Measurements from ENCODE around the gene GSDME. TPM values are rescaled to one million over a fixed set of nuclear protein-coding genes. Genes with fewer than 3 reads are reported as not detected.

Gene GSDME
- polyA plus RNA-seq, 1 donor: 87.6 TPM

DNA sequence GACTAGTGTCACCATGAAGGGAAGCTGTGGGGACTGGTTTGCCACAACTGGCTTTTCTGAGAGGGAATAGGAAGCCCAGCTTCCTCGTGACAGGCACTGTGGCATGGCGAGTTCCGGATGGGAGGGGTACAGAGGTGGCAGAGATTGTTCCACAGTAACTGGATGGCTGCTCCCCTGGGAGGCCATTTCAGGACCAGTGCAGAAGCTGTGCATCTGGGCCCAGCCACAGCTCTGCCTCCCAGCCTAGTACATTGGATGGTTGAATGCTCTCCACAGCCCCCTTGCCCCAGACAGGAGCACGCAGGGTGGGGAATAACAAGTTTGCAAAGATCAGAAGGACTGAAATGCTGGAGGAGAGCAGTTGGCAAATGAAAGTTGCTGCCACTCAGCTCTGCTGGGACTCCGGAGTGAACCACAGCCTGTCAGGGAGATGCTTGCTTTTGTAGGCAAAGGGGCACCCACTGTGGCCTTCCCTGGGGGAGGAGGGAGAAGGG is 51.8 kb downstream of the GSDME start:
- peaks cover 64% of the 10 kb centered on the region for H3K36me3 ChIP-seq (ENCODE audit: control insufficient read depth, insufficient read depth, low read length)
- WGBS (ENCODE audit: insufficient coverage, low lambda C conversion rate): no CpG with 5 or more reads among the region's 5 CpGs
- DNase-seq: no peak

DNA sequence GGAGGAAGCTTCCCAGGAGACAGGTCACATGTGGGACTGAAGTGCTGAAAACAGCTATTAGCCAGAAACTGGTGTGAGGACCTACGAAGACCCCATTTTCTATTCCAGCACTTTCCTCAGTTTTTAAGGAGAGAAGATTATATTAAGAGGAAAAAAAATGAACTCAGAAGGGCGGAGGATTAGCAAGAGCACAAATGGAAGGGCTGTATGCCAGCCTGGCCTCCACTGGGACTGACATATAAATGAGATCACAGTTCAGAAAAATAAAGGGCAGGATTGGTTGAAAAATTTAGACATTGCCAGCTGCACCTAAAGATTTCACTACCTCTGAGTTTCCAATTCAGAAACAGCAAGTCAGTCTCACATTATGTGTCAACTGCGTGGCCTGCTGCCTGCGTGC is 53.0 kb downstream of the GSDME start:
- no peaks in the 10 kb centered on the region for H3K27me3 ChIP-seq (ENCODE audit: control insufficient read depth, insufficient read depth, low read length)
- no peak overlapping the region for H3K4me3 ChIP-seq (ENCODE audit: low read length)
- WGBS (ENCODE audit: insufficient coverage, low lambda C conversion rate): 100% methylated on average over 1 of the region's 4 CpGs
- no peaks in the 10 kb centered on the region for H3K4me1 ChIP-seq (ENCODE audit: control insufficient read depth, insufficient read depth, low read length)
- H3K9me3 ChIP-seq (ENCODE audit: control insufficient read depth, low read depth, low read length): no peaks in the 10 kb centered on the region
- no peak overlapping the region for H3K27ac ChIP-seq (ENCODE audit: low read length)
- peaks cover 57% of the 10 kb centered on the region for H3K36me3 ChIP-seq (ENCODE audit: control insufficient read depth, insufficient read depth, low read length)
- DNase-seq: no peak

More for the DNA sequence above, 51.8 kb downstream of the GSDME start:
- Histone ChIP-seq H3K4me1 (ENCODE audit: control insufficient read depth, insufficient read depth, low read length) (no peaks in the 10 kb centered on the region), H3K27me3 (ENCODE audit: control insufficient read depth, insufficient read depth, low read length) (no peaks in the 10 kb centered on the region), H3K4me3 (ENCODE audit: low read length) (no peak overlapping the region), H3K27ac (ENCODE audit: low read length) (no peak overlapping the region), H3K9me3 (ENCODE audit: control insufficient read depth, low read depth, low read length) (no peaks in the 10 kb centered on the region)

DNA sequence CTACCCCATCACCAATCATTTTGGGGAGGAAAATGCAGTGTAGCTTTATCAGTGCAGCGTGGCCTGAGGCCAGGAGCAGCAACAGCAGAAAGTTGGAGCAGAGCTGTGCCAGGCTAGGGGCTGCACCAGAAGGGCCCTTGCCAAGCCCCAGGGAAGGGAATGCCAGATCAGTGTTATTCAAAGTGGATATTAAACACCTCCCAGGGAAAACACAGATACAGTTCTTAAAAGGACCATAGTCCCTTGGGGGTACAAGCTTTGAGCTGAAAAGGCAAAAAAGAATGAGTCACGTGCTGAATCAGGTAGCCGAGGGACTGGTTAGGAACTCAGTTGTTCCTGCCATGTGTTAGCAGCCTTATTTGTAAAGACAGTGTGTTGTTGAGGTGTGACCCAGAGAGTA is 54.0 kb downstream of the GSDME start:
- Histone ChIP-seq H3K27ac (ENCODE audit: low read length) (no peak overlapping the region), H3K27me3 (ENCODE audit: control insufficient read depth, insufficient read depth, low read length) (no peaks in the 10 kb centered on the region), H3K36me3 (ENCODE audit: control insufficient read depth, insufficient read depth, low read length) (peaks cover 57% of the 10 kb centered on the region), H3K4me1 (ENCODE audit: control insufficient read depth, insufficient read depth, low read length) (no peaks in the 10 kb centered on the region), H3K9me3 (ENCODE audit: control insufficient read depth, low read depth, low read length) (no peaks in the 10 kb centered on the region), H3K4me3 (ENCODE audit: low read length) (no peak overlapping the region)
- WGBS (ENCODE audit: insufficient coverage, low lambda C conversion rate): 100% methylated on average over 1 of the region's 3 CpGs
- no peak for DNase-seq

DNA sequence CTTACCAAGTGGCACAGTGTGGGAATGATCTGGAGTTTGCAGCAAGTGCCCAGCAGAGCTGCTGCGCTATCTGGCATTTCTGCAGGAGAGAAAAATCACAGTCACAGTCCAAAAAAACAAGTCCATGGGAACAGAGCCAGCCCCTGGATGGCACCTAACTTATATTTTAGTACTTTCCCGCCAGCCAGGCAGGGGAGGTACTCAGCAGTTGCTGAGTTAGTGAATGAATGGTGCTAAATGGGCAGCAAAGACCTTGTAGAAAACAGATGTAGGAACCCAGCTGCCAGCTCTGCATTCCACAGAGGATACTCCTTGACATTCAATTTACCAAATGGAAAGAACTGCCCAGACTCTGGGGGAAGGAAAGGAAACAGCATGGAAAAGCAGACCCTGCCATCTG is 54.5 kb downstream of the GSDME start:
- Histone ChIP-seq H3K27ac (ENCODE audit: low read length) (no peak overlapping the region), H3K36me3 (ENCODE audit: control insufficient read depth, insufficient read depth, low read length) (peaks cover 56% of the 10 kb centered on the region), H3K27me3 (ENCODE audit: control insufficient read depth, insufficient read depth, low read length) (no peaks in the 10 kb centered on the region), H3K4me3 (ENCODE audit: low read length) (no peak overlapping the region), H3K9me3 (ENCODE audit: control insufficient read depth, low read depth, low read length) (no peaks in the 10 kb centered on the region), H3K4me1 (ENCODE audit: control insufficient read depth, insufficient read depth, low read length) (no peaks in the 10 kb centered on the region)
- no CpG with 5 or more reads among the region's 2 CpGs for WGBS (ENCODE audit: insufficient coverage, low lambda C conversion rate)
- no peak for DNase-seq

DNA sequence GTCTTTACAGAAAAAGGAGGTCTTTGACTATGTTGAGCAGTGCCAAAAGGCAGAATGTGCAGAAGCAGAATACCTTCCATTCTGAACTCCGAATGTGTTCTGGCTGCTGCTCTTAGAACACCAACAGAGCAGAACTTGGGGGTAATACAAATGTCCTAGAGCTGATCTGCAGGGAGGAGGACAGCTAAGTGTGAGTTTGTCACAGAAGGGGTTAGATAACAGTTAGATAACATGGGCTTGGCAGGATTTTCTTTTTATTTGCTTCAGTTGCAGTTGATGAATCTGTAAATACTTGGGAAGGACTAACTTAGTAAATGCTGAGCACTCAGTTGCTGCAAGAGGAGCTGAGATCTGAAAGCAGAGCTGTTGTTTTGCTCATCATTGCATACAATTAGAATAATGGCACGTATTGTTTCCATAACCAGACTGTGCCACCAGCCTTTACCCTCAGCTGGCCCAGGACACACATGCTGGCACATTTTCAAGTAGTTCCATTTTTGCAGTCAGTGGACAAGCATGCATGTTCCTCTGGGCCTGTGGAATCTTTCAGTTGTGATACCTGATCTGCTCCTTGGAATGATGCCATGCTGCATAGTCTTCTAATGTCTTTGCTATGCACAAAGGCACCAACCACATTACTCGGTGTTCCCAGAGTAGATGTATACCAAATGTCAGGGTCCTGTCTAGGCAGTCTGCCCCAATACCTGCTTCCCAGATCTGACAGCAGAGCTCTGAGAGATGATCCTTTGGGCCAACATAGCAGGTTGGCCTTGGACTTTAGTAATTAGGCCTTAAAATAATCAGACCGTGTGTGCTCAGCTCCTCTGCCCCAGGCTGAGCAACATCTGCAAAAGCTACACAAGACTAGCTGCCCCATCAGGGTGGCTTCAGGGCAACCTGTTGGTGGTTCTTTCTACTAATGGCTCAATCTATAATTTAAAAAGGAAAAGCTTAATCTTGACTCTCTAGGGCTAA is 55.7 kb downstream of the GSDME start:
- no peak for DNase-seq
- Histone ChIP-seq H3K27me3 (ENCODE audit: control insufficient read depth, insufficient read depth, low read length) (no peaks in the 10 kb centered on the region), H3K4me1 (ENCODE audit: control insufficient read depth, insufficient read depth, low read length) (no peaks in the 10 kb centered on the region), H3K4me3 (ENCODE audit: low read length) (no peak overlapping the region), H3K27ac (ENCODE audit: low read length) (no peak overlapping the region), H3K9me3 (ENCODE audit: control insufficient read depth, low read depth, low read length) (no peaks in the 10 kb centered on the region), H3K36me3 (ENCODE audit: control insufficient read depth, insufficient read depth, low read length) (peaks cover 50% of the 10 kb centered on the region)
- no CpG with 5 or more reads among the region's 4 CpGs for WGBS (ENCODE audit: insufficient coverage, low lambda C conversion rate)

DNA sequence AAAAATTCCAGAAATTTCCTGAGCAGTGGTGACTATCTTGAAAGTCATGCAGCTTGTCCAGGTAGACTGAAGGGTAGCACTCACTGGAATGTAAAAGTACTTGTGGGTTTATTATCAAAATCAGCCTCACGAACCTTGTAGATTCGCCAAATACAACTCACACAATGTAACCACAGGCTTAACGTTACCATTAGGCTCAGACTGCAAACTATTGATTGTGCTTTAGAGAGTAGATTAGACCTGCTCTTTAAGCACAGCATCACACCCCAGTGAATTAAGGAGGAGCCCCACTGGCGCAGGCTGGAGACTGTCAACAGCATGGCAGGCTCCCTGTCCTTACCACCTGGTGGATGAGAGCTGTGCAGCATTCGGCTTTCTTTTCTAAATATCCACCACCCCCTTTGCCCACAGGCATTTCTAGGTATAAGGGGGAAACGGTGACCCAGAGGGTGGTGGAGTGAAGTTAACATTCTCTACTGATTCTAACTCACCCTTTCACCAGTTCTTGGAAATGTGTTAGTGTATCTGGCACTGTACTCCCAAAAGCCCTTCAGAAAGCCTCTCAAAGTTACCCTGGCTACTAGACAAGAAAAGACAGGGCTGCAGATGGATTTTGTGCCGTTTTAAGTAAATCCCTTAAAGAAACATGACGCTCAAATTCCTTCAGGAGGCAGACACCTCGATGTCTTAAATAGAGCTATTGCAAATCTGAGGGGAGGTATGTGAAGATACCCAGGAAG is 56.6 kb downstream of the GSDME start:
- no peak for DNase-seq
- no CpG with 5 or more reads among the region's 9 CpGs for WGBS (ENCODE audit: insufficient coverage, low lambda C conversion rate)
- H3K9me3 ChIP-seq (ENCODE audit: control insufficient read depth, low read depth, low read length): no peaks in the 10 kb centered on the region
- H3K27ac ChIP-seq (ENCODE audit: low read length): no peak overlapping the region
- no peaks in the 10 kb centered on the region for H3K27me3 ChIP-seq (ENCODE audit: control insufficient read depth, insufficient read depth, low read length)
- no peak overlapping the region for H3K4me3 ChIP-seq (ENCODE audit: low read length)
- peaks cover 46% of the 10 kb centered on the region for H3K36me3 ChIP-seq (ENCODE audit: control insufficient read depth, insufficient read depth, low read length)
- no peaks in the 10 kb centered on the region for H3K4me1 ChIP-seq (ENCODE audit: control insufficient read depth, insufficient read depth, low read length)

DNA sequence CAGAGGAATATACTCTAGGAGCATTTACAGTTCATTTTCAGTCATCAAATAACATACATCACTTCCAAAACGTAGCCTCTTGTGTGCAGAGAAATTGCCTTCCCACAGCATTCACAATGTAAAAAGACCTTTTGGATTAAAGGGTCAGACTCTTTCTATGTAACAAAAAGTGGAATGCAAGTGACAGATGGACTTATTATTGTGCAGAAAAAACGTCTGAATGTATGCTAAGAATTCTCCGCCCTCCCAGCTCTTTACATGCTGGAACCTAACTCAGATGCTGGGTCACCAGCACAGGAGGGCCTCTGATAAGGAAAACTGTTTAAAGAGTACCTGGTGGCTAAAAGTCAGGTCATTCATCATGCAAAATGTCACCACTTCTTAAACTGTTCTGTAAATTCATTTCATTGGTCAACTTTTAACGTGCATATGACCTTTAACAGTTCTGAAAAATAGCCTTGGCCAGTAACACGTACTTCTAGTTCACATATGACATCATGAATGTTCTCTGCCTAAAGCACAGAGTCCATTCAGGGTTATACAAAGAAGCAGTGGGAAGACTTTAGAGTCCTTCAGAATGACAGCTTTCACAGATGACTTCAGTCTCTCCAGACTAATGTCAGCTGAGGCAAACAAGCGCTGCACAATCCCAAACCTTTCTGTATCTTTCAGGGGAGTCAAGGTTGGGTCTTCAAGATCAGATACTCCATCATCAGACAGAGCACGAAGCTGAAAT is 58.6 kb downstream of the GSDME start:
- H3K36me3 ChIP-seq (ENCODE audit: control insufficient read depth, insufficient read depth, low read length): peaks cover 34% of the 10 kb centered on the region

DNA sequence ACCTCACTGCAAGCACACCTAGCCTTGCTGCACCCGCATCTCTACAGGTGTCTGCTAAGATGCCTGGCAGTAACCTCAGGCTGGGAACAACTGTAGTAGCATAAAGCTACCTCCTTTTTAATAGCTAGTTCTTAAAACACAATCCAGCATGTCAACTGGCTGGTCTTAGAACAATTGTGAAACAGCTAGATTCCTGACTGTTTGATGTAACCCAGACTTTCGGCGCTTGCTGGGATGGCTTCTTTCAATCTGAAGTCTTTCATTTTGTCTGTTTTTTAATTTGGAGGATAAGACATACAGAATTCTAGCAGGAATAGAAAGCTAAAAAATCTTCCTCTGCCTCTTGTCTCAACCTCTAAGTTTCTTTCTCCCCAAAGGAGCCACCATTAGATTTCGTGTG is 59.8 kb downstream of the GSDME start:
- no peaks in the 10 kb centered on the region for H3K27me3 ChIP-seq (ENCODE audit: control insufficient read depth, insufficient read depth, low read length)
- no peaks in the 10 kb centered on the region for H3K9me3 ChIP-seq (ENCODE audit: control insufficient read depth, low read depth, low read length)
- no peak overlapping the region for H3K27ac ChIP-seq (ENCODE audit: low read length)
- H3K36me3 ChIP-seq (ENCODE audit: control insufficient read depth, insufficient read depth, low read length): peaks cover 22% of the 10 kb centered on the region
- no peaks in the 10 kb centered on the region for H3K4me1 ChIP-seq (ENCODE audit: control insufficient read depth, insufficient read depth, low read length)
- DNase-seq: no peak
- WGBS (ENCODE audit: insufficient coverage, low lambda C conversion rate): 89% methylated on average over 1 of the region's 4 CpGs
- no peak overlapping the region for H3K4me3 ChIP-seq (ENCODE audit: low read length)

More for the DNA sequence above, 58.6 kb downstream of the GSDME start:
- no peaks in the 10 kb centered on the region for H3K9me3 ChIP-seq (ENCODE audit: control insufficient read depth, low read depth, low read length)
- no peak for DNase-seq
- H3K27me3 ChIP-seq (ENCODE audit: control insufficient read depth, insufficient read depth, low read length): no peaks in the 10 kb centered on the region
- no peaks in the 10 kb centered on the region for H3K4me1 ChIP-seq (ENCODE audit: control insufficient read depth, insufficient read depth, low read length)
- 90% methylated on average over 2 of the region's 7 CpGs for WGBS (ENCODE audit: insufficient coverage, low lambda C conversion rate)
- H3K27ac ChIP-seq (ENCODE audit: low read length): no peak overlapping the region
- no peak overlapping the region for H3K4me3 ChIP-seq (ENCODE audit: low read length)

DNA sequence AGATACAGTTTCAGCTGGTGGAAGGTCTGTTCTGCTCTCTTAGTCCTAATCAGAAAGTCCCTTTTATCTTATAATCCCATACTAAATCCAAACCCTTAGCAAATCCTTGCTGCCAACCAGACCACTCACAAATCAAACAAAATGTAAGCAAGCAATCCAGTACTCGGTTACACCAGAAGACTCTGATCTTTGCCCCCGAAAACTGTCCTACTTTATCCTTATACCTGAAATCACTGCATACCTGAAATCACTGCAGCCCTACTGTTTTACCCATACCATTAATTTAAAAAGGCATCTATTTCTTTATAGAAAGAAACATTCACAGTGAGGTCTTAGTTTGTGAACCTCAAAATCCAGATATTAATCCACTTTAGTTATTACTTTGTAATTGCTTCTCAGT is 64.7 kb downstream of the GSDME start:
- Histone ChIP-seq H3K4me3 (ENCODE audit: low read length) (no peak overlapping the region), H3K9me3 (ENCODE audit: control insufficient read depth, low read depth, low read length) (no peaks in the 10 kb centered on the region), H3K36me3 (ENCODE audit: control insufficient read depth, insufficient read depth, low read length) (no peaks in the 10 kb centered on the region), H3K4me1 (ENCODE audit: control insufficient read depth, insufficient read depth, low read length) (no peaks in the 10 kb centered on the region), H3K27me3 (ENCODE audit: control insufficient read depth, insufficient read depth, low read length) (no peaks in the 10 kb centered on the region), H3K27ac (ENCODE audit: low read length) (no peak overlapping the region)
- DNase-seq: no peak
- 46% methylated on average over 2 of the region's 2 CpGs for WGBS (ENCODE audit: insufficient coverage, low lambda C conversion rate)

DNA sequence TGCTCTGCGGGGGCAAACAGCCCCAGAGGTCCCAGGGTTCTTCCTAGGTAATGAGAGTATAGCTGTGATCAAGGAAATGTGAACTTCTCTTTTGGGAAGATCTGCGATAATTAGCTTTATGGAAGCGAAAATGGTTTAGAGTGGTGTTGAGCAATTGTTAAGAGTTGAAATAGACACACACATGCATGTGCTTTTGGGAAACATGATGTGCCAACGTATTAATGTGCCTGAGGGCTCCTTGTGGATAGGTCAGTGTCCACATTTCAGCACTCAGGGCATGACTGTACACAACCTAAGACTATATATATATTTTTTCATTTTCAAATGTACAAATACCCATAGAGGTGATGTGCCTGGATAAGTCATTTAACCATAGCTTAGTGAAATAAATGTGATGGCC is 67.0 kb downstream of the GSDME start:
- Histone ChIP-seq H3K9me3 (ENCODE audit: control insufficient read depth, low read depth, low read length) (no peaks in the 10 kb centered on the region), H3K27ac (ENCODE audit: low read length) (no peak overlapping the region), H3K4me3 (ENCODE audit: low read length) (no peak overlapping the region), H3K4me1 (ENCODE audit: control insufficient read depth, insufficient read depth, low read length) (no peaks in the 10 kb centered on the region), H3K36me3 (ENCODE audit: control insufficient read depth, insufficient read depth, low read length) (peaks cover 7% of the 10 kb centered on the region), H3K27me3 (ENCODE audit: control insufficient read depth, insufficient read depth, low read length) (no peaks in the 10 kb centered on the region)
- DNase-seq: no peak
- no CpG with 5 or more reads among the region's 4 CpGs for WGBS (ENCODE audit: insufficient coverage, low lambda C conversion rate)
